Measurements from ENCODE around the gene MS4A18. TPM values are rescaled to one million over a fixed set of nuclear protein-coding genes. Genes with fewer than 3 reads are reported as not detected.

The MS4A18 gene
- total and polyA plus RNA-seq, 10 of the 15 experiments (the other 5 are each of a cell fraction or from before 2014, with no cell fraction given), result not detected

GRCh38 chr11:60761436-60762190, 37.1 kb downstream of the MS4A18 start (continued):
- TF ChIP-seq ZNF217 (IDR thresholded peaks at IDR 0.05) (no peak), ZBED1 (IDR thresholded peaks at IDR 0.05; ENCODE audit: borderline replicate concordance) (peak; percentile 31; the same call in 1 of the 2 replicates), RAD21 (IDR thresholded peaks at IDR 0.05; ENCODE audit: insufficient read depth, low read depth, low read length) (no peak), JUNB (IDR thresholded peaks at IDR 0.05) (peak; percentile 19; the same call in 1 of the 2 replicates), ZZZ3 (IDR thresholded peaks at IDR 0.05; ENCODE audit: control insufficient read depth, insufficient read length, low read depth) (no peak)

GRCh38 chr11:60762851-60763691, 38.6 kb downstream of the MS4A18 start:
- intact Hi-C loops (cut with micrococcal nuclease; ENCODE audit: unreplicated experiment) (loop anchor here (1.0 to 10.0 kb wide), 8 partner anchors 62 to 568 kb away; partner anchors contain the start of genes PRPF19 and VPS37C), in situ Hi-C loops (cut with MboI) (loop anchor here (10.0 to 25.0 kb wide), 2 partner anchors 398 to 1576 kb away; no protein-coding TSS in a partner anchor)
- ChIA-PET RAD21 (ENCODE audit: unreplicated experiment) (interaction anchor here (0.6 to 7.4 kb wide), 37 partner anchors 11 to 1780 kb away, joined by 3 to 119 read pairs (median 4); partner anchors contain the start of genes MS4A1 and MS4A8), SMC1A (ENCODE audit: uncharacterized antibody, unreplicated experiment) (interaction anchor here (0.7 to 7.8 kb wide), 27 partner anchors 9 to 1197 kb away, joined by 3 to 143 read pairs (median 6); partner anchors contain the start of genes MS4A8 and PRPF19), POLR2A (interaction anchor here (0.6 to 2.0 kb wide), 8 partner anchors 12 to 376 kb away, joined by 3 to 7 read pairs (median 4); no protein-coding TSS in a partner anchor), CTCF (interaction anchor here (0.7 to 7.3 kb wide), 37 partner anchors 9 to 1147 kb away, joined by 3 to 184 read pairs (median 5); partner anchors contain the start of genes MS4A1, MS4A8, OSBP and PRPF19)
- TSS peak; percentile 95 for BruUV-seq (replicated peaks)
- H3K27me3 ChIP-seq (replicated peaks in 1 of 2; ENCODE audit: control insufficient read depth in 2 of 2, insufficient read depth in 2 of 2, low read length in 1 of 2), result no peaks in the 10 kb centered on the region
- peaks cover 1% of the 10 kb centered on the region; the same call in 2 of the 3 replicates for H3K9me3 ChIP-seq (replicated peaks; ENCODE audit: control insufficient read depth, insufficient read depth, low read length)
- no peaks in the 10 kb centered on the region for H3K79me2 ChIP-seq (ENCODE audit: control insufficient read depth, insufficient read depth, low read length)
- peak overlapping the region; percentile 65 for H3K4me2 ChIP-seq (ENCODE audit: control insufficient read depth, insufficient read depth)
- peak overlapping the region; percentile 69 for H3K9ac ChIP-seq (ENCODE audit: control insufficient read depth, insufficient read depth, low read length)
- peaks cover 61% of the 10 kb centered on the region for H3K4me1 ChIP-seq (ENCODE audit: control insufficient read depth, insufficient read depth, low read length)
- WGBS (ENCODE audit: insufficient coverage, insufficient replicate concordance, low lambda C conversion rate, missing lambda C conversion rate), result 1% methylated on average over 11 of the region's 11 CpGs
- no peaks in the 10 kb centered on the region for H4K20me1 ChIP-seq (ENCODE audit: control insufficient read depth, insufficient read depth)
- H2AFZ ChIP-seq (ENCODE audit: control insufficient read depth, low read depth, low read length), result peak overlapping the region; percentile 21
- FAIRE-seq (peak; percentile 91), ATAC-seq (peak; percentile 82), DNase-seq (ENCODE audit: low read depth, low spot score) (peak; percentile 94)
- H3K27ac ChIP-seq (ENCODE audit: control insufficient read depth, insufficient read depth), result peak overlapping the region; percentile 96
- peak overlapping the region; percentile 0; the same call in 1 of the 2 replicates for H3K4me3 ChIP-seq
- no peaks in the 10 kb centered on the region for H3K36me3 ChIP-seq (ENCODE audit: control insufficient read depth in 2 of 2, insufficient read depth in 2 of 2, low read length in 1 of 2)
- TF ChIP-seq TCF12 (IDR thresholded peaks at IDR 0.05; ENCODE audit: low read depth, low read length) (peak; percentile 81; the same call in 1 of the 2 replicates), MTA3 (IDR thresholded peaks at IDR 0.05; ENCODE audit: borderline replicate concordance, low read length) (no peak), YBX1 (IDR thresholded peaks at IDR 0.05) (no peak), MAX (IDR thresholded peaks at IDR 0.05; ENCODE audit: low read depth, low read length) (no peak; the same call in 1 of the 2 replicates), CHD2 (IDR thresholded peaks at IDR 0.05; ENCODE audit: borderline replicate concordance, low read depth, low read length) (0 out of 2 replicates have a peak, but pooled peaks have one; percentile 18), BCLAF1 (IDR thresholded peaks at IDR 0.05) (no peak), USF2 (IDR thresholded peaks at IDR 0.05; ENCODE audit: borderline replicate concordance, low read depth, low read length) (no peak), NBN (IDR thresholded peaks at IDR 0.05) (peak; percentile 83), POLR2AphosphoS2 (IDR thresholded peaks at IDR 0.05; ENCODE audit: low read depth, low read length) (no peak), SUPT20H (IDR thresholded peaks at IDR 0.05; ENCODE audit: borderline replicate concordance, control insufficient read depth, low read depth, low read length) (no peak), FOXM1 (IDR thresholded peaks at IDR 0.05; ENCODE audit: low read depth, low read length) (no peak; the same call in none of the 2 replicates)
